GM18867 (cell line): ENCODE measurements around the gene MAGEA9B.
"Not testable (repeated sequence)": the region's sequence is repeated elsewhere in the genome, so short reads cannot be mapped to it uniquely, and the experiment has no call there.

Experiments used
- ATAC-seq: cut with Tn5 transposase; IDR thresholded peaks from one replicate; pipeline ENCODE4 v1.9.1; 2021; ENCODE audit warnings: mild to moderate bottlenecking, moderate library complexity; ENCODE audit not compliant: unreplicated experiment

MAGEA9B gene

DNA sequence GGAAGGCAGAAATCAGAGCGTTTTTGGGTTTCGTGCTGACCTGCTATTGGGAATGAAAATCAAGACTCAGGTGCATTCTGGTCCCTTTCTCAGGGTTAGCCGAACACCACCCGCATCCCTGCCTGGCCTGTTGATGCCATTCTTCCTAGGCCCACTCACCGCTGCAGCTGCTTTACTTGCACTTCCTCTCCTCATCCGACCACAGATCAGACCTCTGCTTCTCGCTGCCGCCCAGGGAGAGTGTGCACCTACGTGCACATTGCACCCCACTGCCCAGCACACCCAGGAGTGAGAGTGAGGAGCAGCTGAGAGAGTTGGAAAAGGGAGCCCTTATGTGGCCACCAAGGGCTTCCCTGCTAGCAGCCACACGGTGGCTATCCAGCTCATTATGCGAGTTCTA lies 49.8 kb downstream of the MAGEA9B start:
- ATAC-seq, result not testable (repeated sequence)

- ATAC-seq, result not testable (repeated sequence)
These were observed 52.2 kb downstream of the MAGEA9B start for GRCh38 chrX:149534926-149535602.

GRCh38 chrX:149533999-149534398 lies 53.3 kb downstream of the MAGEA9B start:
- not testable (repeated sequence) for ATAC-seq

GRCh38 chrX:149532868-149533267 lies 54.4 kb downstream of the MAGEA9B start:
- ATAC-seq, result not testable (repeated sequence)
